Calu3 (cell line): Measurements from ENCODE around the gene MSANTD2. TPM values are rescaled to one million over a fixed set of nuclear protein-coding genes. Genes with fewer than 3 reads are reported as not detected.

Experiments used
- BruUV-seq: library from RNA; stranded (reverse); fragments of 400-500 nt; replicated peaks from 2 replicates; lab custom pipeline; 2021; lab: Mats Ljungman, UMichigan
- CTCF ChIA-PET: fragments of 300-600 bp; sonication (Branson Sonifier 250); formaldehyde crosslinking; loops from one replicate; lab custom pipeline; 2022; ENCODE audit warnings: antibody characterized with exemption; lab: Charles Lee
- DNase-seq: peaks from one replicate; pipeline ENCODE4 v3.0.0; 2022
- H3K27ac Mint-ChIP-seq: one replicate; pipeline ENCODE4 v1.8.0; 2022; ENCODE audit warnings: mixed read lengths; ENCODE audit not compliant: unreplicated experiment
- H3K27me3 Mint-ChIP-seq: one replicate; pipeline ENCODE4 v1.8.0; 2022; ENCODE audit warnings: mixed read lengths; ENCODE audit not compliant: unreplicated experiment
- H3K36me3 Mint-ChIP-seq: one replicate; pipeline ENCODE4 v1.8.0; 2022; ENCODE audit warnings: mild to moderate bottlenecking, moderate library complexity, mixed read lengths; ENCODE audit not compliant: insufficient read depth, unreplicated experiment
- H3K4me1 Mint-ChIP-seq: one replicate; pipeline ENCODE4 v1.8.0; 2022; ENCODE audit warnings: mild to moderate bottlenecking, low read depth, mixed read lengths; ENCODE audit not compliant: unreplicated experiment
- H3K4me3 Mint-ChIP-seq: one replicate; pipeline ENCODE4 v1.8.0; 2022; ENCODE audit warnings: mild to moderate bottlenecking, low read depth, moderate library complexity, mixed read lengths; ENCODE audit not compliant: unreplicated experiment
- H3K9me3 Mint-ChIP-seq: one replicate; pipeline ENCODE4 v1.8.0; 2022; ENCODE audit warnings: low read depth, mixed read lengths; ENCODE audit not compliant: unreplicated experiment
- intact Hi-C: fragments of 100-400 bp; cut with micrococcal nuclease; formaldehyde crosslinking; loops from one replicate; pipeline ENCODE4 v1.10.0; 2022; ENCODE audit not compliant: unreplicated experiment
- total RNA-seq: library from RNA; stranded (reverse); gene quantifications from 2 replicates; pipeline ENCODE4 v1.2.3, GENCODE V29; 2022
- TF ChIP-seq, protein P1 (sequence below): fragments of 200-600 bp; IDR thresholded peaks from one replicate; pipeline ENCODE4 v1.8.0; 2022; ENCODE audit warnings: antibody characterized with exemption; ENCODE audit not compliant: unreplicated experiment

MSANTD2 gene
- total RNA-seq, 1 experiment from 2014 or later = 13.0 TPM

- Mint-ChIP-seq H3K36me3 (peaks cover 15% of the 10 kb centered on the region), H3K9me3 (no peaks in the 10 kb centered on the region), H3K27me3 (no peaks in the 10 kb centered on the region), H3K4me1 (no peaks in the 10 kb centered on the region), H3K4me3 (no peak overlapping the region), H3K27ac (no peak overlapping the region)
- TF ChIP-seq, protein P1, sequence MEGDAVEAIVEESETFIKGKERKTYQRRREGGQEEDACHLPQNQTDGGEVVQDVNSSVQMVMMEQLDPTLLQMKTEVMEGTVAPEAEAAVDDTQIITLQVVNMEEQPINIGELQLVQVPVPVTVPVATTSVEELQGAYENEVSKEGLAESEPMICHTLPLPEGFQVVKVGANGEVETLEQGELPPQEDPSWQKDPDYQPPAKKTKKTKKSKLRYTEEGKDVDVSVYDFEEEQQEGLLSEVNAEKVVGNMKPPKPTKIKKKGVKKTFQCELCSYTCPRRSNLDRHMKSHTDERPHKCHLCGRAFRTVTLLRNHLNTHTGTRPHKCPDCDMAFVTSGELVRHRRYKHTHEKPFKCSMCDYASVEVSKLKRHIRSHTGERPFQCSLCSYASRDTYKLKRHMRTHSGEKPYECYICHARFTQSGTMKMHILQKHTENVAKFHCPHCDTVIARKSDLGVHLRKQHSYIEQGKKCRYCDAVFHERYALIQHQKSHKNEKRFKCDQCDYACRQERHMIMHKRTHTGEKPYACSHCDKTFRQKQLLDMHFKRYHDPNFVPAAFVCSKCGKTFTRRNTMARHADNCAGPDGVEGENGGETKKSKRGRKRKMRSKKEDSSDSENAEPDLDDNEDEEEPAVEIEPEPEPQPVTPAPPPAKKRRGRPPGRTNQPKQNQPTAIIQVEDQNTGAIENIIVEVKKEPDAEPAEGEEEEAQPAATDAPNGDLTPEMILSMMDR = no peak
- no peak for DNase-seq
- no TSS peak for BruUV-seq
- CTCF ChIA-PET = interaction anchor here (0.6 to 1.4 kb wide), 2 partner anchors 21 to 35 kb away, joined by 3 to 4 read pairs; no protein-coding TSS in a partner anchor
- intact Hi-C loops = loop anchor here (2.0 kb wide), 1 partner anchor 35 kb away; no protein-coding TSS in a partner anchor
Measured at GRCh38 chr11:124801636-124802312, 1.6 kb upstream of the MSANTD2 start.

DNA sequence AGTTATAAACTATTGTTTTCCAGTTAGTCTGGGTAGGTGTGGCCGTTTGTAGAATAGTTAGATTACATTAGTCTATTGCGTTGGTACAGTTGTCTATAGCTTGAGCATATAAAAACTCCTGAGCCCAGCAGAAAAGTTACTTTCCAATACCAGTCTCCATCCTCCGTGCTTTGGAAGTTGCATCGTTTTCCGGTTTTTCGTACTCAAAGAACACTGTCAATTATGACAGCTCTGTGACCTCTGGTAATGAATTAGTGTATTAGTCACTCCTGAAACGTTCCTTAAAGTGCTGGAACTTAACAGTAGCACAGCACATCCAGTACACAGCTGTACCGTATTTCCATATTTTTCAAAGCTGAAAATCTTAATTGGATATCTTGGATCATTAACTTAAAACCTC, 808 bp upstream of the MSANTD2 start:
- intact Hi-C loops = loop anchor here (2.0 kb wide), 1 partner anchor 36 kb away; no protein-coding TSS in a partner anchor
- Mint-ChIP-seq H3K9me3 (no peaks in the 10 kb centered on the region), H3K27ac (no peak overlapping the region), H3K4me3 (peak overlapping the region; percentile 99), H3K27me3 (no peaks in the 10 kb centered on the region), H3K36me3 (peaks cover 15% of the 10 kb centered on the region), H3K4me1 (no peaks in the 10 kb centered on the region)
- BruUV-seq = TSS peak; percentile 62
- DNase-seq = no peak
- TF ChIP-seq, protein P1 = no peak
- CTCF ChIA-PET = interaction anchor here (0.6 to 1.4 kb wide), 2 partner anchors 22 to 35 kb away, joined by 3 to 4 read pairs; no protein-coding TSS in a partner anchor

DNA sequence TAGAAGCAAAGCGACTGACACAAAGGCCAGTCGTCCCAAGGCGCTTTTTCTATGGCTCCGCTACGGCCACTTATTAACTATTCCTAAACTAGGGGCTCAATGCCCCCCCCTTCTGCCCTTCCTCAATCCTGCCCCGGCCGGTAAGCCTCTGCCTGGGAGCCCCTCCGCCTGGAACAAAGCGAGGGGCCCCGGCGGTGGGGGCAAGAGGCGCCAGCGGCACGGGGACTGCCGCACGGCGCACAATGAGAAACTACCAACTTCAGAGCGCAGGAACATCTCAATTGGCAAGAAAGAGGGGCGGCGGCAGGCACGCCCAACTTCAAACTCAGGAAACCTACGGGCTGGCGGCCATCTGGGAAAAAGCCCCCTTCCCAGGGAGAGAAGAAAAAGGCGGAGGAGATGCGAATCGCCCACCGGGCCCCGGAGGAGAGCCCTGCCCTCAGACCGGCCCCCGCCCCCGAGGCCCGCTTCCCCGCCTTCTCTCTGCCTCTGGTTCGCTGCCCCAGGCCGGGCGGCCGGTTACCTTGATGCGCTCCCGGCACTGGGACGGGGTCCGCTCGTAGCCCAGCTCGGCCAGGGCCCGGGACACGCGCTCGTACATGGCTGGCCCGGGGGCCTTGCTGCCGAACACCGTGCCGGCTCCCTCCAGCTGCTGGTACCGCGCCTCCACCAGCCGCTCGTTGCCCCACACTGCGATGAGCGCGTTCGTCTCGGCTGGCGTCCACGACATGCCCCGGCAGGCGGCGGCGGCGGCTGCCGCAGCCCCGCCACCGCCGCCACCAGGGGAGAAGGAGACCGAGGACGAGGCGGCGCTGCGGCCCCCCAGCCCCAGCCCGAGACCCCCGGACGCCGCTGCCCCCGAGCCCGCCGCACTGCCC, 619 bp downstream of the MSANTD2 start:
- Mint-ChIP-seq H3K27ac (peak overlapping the region; percentile 78), H3K36me3 (peaks cover 15% of the 10 kb centered on the region), H3K27me3 (no peaks in the 10 kb centered on the region), H3K9me3 (no peaks in the 10 kb centered on the region), H3K4me1 (no peaks in the 10 kb centered on the region), H3K4me3 (peak overlapping the region; percentile 99)
- peak; percentile 28 for DNase-seq
- intact Hi-C loops = loop anchor here (2.0 to 5.0 kb wide), 2 partner anchors 37 kb away; partner anchors contain the start of gene ESAM
- no TSS peak for BruUV-seq
- TF ChIP-seq, protein P1 = no peak
- CTCF ChIA-PET = interaction anchor here (0.6 to 1.2 kb wide), 4 partner anchors 36 to 130 kb away, joined by 3 to 5 read pairs (median 4); partner anchors contain the start of gene SPA17

GRCh38 chr11:124798991-124799347, 1.2 kb downstream of the MSANTD2 start:
- Mint-ChIP-seq H3K4me1 (no peaks in the 10 kb centered on the region), H3K27me3 (no peaks in the 10 kb centered on the region), H3K9me3 (no peaks in the 10 kb centered on the region), H3K4me3 (peak overlapping the region; percentile 99), H3K27ac (peak overlapping the region; percentile 78), H3K36me3 (peaks cover 15% of the 10 kb centered on the region)
- CTCF ChIA-PET = interaction anchor here (0.9 to 1.2 kb wide), 3 partner anchors 52 to 130 kb away, joined by 3 to 5 read pairs (median 4); partner anchors contain the start of gene SPA17
- intact Hi-C loops = loop anchor here (5.0 kb wide), 1 partner anchor 37 kb away; the partner anchor contains the start of gene ESAM
- peak; percentile 5 for DNase-seq
- BruUV-seq = no TSS peak
- TF ChIP-seq, protein P1 = no peak
